DMS53 treated with DMSO at 0.1 percent for 48 hours (cell line): ENCODE measurements around the gene UNCX.

Experiments used
- DNase-seq: peaks from one replicate; lab custom pipeline; 2025; ENCODE audit not compliant: unreplicated experiment; lab: John Stamatoyannopoulos, UW

The UNCX gene

DNA sequence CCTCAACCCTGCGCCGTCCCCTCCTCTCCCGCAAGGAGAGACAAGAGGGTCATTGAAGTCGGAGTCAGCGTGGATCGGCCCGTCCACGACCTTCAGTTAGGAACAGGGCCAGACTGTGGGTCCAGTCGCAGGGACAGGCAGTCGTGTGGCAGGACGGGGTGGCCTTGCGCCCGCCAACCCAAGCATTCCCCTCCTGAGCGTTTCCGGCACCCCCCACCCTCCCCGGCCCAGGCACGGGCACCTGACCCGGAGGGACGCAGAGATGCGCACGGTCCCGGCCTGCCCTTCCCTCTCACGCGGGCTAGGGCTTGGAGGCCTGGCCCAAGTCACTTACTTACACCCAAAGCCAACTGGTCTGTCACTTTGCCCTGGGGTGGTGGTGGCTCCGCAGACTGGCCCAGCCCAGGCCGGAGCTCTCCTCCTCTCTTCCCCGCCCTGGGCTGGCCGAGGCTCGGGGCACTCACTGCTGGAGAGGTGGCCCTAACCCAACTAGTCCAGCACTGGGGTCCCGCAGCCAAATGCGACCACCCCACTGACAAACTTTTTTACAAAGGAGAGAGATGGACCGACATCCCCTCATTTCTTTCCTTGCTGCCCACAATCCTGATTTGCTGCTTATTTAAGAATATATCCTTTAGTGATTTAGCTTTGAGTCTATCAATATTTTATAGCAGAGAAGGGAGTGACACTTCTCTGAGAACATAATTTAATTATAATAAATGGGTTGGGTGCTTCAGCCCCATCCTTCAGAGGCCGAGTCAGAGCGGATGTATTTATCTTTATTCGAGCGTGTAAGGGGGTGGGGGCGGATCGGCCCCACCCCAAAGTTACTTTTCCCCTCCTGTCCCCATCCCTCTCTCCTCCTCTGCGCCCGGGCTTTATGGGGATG is 1.2 kb upstream of the UNCX start:
- no peak for DNase-seq

DNA sequence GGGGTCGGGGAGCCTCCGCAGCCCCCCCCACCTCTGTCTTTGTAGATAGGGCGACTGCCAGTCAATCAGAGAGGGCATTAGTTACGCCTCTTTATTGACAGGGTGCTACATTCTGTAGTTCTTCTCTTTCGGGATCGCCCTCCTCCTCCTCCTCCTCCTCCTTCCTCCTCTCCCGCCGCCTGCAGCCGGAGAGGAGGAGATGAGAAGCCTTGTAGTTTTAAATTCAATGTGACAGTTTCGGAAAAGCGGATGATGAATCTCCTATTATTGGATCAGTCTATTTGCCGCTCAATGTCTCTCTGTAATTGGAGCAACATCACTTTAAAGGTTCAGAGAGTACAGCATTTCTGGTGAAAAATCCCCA is 587 bp upstream of the UNCX start:
- no peak for DNase-seq

DNA sequence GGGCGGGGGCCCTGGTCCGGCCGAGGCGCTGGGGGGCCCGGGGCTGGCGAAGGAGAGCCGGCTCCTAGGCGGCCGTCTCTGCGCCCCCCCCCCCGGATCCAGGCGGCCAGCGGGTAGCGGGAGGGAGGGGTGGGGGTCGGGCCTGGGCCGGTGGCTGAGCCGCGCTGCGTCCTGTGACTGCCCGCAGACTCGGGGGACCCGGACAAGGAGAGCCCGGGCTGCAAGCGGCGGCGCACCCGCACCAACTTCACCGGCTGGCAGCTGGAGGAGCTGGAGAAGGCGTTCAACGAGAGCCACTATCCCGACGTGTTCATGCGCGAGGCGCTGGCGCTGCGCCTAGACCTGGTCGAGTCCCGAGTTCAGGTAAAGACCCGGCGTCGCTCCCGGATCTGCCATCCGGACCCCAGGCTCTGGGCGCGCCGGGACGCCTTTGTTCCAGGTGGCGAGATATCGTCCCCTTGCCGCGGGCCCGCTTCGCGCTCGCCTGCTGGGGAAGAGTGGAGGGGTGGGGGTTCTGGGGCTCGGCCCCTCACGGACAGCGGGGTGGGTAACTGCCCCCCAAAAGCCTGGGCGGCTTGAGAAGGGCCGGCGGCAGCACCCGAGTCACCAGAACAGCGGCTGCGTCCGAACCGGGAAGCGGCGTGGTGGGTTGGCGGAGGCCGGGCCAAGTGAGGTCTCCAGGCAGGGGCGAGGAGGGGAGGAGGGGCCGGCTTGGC is 819 bp downstream of the UNCX start:
- DNase-seq: no peak

DNA sequence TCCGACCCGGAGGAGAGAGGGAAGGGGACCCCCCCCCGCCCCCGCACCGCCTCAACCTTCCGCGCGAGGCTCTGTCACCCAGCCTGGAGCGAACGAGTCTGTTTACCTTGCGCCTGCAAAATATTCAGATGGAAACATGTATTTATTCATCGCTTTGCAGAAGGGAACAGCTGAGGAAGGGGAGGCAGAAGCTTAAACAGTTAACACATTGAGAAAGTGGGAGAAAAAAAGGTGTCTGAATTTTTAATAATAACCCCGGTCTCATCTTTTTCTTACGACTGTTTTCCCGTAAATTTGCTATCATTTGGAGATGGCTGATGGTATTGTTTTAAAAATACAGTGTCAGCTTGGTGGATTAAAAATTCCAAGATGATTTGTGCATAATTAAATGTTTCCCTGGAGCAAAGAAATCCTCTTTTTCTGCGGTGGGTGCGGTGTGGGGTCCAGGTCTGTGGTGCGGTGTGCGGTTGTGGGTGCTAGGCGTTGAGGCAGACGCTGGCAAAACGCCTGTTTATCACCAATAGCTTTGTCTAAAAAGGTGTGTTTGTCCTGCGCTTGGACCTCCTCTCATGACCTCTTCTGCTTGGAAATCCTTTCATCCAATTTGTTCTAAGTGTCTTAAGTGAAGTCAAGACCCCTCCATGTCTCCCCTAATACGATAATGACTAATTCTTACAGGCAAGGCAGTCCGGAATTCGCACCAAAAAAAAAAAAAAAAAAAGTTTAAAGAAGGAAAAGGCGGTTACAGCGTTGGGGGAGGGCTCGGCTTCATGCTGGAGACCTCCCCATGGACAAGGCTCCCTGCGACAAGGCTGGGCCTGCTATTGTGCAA is 1.6 kb downstream of the UNCX start:
- DNase-seq: no peak

DNA sequence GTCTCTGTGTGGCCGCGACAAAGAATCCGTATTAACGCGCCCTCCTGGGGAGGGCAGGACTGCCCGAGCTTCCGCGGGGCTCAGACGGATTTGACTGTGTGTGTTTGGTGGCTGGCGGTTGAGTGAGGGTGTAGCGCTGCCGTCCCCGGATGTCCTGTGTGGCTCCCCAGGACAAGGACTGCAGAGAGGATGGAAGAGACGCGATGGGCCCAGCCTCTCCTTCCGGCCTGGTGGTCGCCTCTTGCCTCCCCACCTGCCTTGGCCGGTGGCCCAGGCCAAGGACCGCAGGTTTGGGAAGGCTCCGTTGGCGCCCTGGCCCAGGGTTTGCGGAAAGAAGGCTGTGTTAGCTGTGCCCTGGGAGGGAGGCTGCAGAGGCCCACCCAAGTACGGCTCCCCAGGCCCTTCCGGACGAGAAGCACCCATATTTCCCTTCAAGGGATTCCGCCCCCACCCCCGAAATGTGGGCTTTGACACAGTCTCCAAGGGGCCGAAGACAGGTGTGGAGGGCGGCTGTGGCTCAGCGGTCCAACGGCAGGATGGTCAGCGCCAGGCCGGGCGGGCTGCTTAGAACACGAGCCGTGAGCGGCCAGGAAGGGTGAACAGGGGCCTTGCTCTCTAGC is 2.3 kb downstream of the UNCX start:
- no peak for DNase-seq

DNA sequence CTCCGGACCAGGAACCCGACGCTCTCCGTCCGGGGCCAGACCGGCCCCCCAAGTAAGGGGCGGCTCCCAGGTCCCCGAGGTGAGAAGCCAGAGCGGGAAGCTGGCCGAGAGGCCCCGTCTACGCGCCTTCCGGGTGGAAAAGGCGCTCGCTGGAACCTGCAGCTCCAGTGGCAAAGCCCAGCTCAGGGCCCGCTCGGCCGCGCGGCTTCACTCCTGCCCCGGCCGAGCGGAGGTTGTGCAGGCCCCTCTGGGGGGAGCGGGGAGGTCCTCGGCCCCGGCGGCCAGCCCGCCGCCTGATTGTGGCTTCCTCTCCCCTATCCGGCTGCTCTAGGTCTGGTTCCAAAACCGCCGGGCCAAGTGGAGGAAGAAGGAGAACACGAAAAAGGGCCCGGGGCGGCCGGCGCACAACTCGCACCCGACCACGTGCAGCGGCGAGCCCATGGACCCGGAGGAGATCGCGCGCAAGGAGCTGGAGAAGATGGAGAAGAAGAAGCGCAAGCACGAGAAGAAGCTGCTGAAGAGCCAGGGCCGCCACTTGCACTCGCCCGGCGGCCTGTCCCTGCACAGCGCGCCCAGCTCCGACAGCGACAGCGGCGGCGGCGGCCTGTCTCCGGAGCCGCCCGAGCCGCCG is 2.9 kb downstream of the UNCX start:
- DNase-seq: no peak

GRCh38 chr7:1236132-1236661 is 3.5 kb downstream of the UNCX start:
- DNase-seq: no peak

DNA sequence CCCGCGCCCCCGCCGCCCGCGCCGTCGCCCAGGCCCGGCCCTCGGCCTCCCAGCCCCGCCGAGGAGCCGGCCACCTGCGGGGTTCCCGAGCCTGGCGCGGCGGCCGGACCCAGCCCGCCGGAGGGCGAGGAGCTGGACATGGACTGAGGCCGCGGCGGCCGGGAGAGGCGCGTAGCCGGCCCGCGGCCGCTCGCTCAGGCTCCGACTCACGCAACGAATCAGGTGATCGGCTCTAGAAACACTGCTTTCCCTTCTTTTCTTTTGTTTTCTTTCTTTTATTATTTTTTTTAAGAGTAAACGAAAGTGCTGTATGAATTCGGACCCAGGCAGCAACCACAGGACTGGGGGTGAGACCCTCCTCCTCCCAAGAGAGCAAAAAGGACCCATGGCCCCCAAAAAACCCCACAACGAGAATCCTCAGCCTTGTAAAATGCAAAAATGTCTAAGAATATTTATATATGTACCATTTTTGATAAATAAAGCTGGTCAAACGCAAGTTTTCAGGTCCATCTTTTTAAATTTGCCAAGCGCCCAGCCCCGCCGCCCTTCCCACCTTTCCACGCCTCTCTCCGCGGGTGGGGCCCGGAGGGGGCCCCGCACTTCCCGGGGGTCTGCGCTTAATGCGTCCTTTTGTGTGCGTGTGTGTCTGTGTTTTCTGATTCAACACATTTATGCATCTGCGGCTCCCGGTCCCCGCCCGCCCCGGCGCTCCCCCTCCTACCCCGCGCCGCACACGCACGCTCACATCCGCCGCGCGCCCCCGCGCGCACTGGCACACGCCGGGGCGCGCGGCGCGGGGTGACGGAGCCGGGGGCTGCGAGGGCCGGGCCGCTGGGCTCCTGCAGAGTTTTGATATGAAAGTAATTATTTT is 4.4 kb downstream of the UNCX start:
- DNase-seq: no peak

- DNase-seq: no peak
Observed at GRCh38 chr7:1237704-1238255, 5.1 kb downstream of the UNCX start.

- no peak for DNase-seq
Observed at GRCh38 chr7:1238450-1238882, 5.8 kb downstream of the UNCX start.

DNA sequence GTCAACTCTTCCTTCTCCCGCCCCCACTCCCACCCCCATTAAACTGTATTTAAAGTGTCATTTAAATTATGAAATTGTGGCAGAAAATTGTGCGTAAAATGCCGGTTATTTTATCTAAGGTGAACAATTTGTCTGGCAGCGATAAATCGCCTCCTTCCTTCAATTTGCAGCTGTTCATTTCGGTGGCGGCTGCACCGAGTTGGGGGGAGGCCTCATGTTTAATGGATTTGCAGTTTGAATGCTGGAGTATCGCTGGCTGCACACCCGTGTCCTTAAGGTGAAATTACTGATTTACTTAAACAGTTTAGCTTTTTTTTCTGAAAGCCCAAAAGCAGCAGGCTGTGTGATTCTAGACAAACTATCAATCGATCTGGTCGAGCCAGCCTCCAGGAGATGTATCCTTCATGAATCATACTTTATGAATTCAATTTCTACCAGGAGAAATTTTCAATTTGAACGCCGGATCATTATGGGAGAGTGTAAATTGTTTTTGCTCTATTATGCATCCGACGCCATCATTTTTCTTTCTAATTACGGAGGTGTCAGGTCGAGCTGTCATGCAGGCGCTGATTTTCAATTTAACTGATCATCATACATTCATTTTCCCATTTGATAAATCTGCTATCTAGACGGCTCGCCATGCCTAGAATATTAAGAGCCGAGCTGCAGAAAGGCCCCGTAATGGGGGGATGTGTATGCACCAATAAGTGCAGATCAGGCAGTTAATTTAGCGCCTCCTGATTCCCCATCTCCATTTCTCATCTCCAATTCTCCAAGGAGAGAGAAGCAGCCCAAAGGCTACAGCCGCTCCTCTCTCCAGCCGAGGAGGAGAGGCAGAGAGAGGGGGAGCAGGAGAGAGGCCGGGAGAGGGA is 6.5 kb downstream of the UNCX start:
- no peak for DNase-seq

GRCh38 chr7:1239803-1240516 is 7.3 kb downstream of the UNCX start:
- DNase-seq: no peak

DNA sequence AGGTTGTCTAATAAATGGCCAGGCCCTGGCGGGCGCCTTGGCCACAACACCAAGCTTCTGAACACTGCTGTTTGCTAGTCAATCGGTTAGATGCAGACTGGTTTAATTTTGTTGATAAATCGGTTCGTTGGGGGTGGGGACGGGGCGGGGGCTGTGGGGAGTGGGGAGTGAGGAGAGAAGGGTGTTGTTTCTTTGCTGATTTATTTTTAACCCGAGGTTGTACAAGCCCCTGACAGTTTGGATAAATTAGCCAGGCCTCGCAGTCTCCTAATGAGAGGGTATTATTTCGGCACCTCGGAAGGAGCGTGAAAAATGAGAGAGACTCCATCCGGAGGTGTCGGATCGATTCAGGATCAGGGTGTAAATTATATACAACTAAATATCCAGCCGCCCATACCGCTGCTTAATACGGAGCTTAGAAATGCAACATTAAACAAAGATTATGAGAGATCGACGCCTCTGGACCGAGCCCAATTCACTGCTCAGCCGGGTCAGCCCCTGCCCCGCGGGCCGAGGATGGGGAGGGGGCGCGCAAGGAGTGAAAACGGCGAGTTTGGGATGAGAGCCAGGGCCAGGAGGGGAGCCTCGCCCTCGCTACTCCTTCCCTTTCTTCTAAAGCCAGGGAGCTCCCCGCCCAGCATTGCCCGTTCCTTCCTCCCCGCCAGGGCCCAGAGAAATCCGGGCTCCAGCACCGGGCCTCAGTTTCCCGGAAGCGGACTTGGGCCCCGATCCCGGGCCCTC is 8.0 kb downstream of the UNCX start:
- DNase-seq: no peak

DNA sequence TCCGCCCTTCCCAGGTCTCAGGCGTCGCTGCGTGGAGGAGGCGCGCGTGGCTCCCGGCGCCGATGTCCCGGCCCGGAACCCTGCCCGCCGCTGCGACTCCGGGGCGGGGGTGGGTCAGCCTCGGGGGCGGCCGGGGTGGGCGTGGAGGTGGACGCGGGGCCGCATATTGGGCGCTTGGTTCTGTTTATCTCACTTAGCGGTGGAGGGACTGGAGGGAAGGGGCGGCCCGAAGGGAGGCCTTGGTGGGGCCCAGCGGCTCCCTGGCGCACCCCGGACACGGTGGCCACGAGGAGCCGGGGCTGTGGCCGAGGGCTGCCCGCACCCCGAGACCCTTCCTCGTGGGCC is 8.6 kb downstream of the UNCX start:
- no peak for DNase-seq

DNA sequence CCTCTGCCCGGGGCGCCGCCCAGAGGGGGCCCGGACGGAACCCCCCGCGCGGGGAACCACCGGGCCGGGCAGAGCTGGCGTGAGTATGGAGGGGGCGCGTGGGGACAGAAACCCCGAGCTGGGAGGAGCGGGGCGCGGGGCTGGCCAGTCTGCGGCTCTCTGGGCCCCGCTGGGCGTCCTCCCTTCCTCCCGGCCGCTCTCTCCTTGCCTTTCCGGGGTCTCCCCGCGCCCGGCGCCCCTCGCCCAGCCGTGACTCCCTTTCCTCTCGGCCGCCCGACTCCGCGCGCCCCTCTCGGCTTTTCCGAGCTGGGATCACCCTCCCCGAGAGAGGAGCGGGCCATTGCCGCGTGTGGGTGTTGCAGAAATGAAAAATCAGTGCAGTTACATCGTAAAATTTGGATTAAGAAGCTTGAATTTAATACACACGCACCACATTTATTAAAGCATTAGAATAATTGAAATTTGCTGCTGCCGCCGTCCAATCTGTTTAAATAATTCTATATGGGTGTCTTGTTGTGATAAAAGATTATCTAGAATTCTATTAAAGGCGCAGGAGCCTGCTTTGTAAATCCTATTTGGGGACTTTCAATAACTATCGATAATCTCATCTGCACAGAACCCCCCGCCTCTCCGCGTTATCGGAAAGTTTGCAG is 9.1 kb downstream of the UNCX start:
- no peak for DNase-seq

- no peak for DNase-seq
Observed at GRCh38 chr7:1242256-1242605, 9.6 kb downstream of the UNCX start.
